Right atrium auricular region (tissue), 2 donors: Measurements from ENCODE around the gene TGFB1I1. TPM values are rescaled to one million over a fixed set of nuclear protein-coding genes. Genes with fewer than 3 reads are reported as not detected.

Experiments used
- DNase-seq: peaks from one replicate; pipeline ENCODE4 v3.0.0-alpha.2; 2019; ENCODE audit warnings: low spot score
- H3K27ac ChIP-seq, 2 donors: fragments of 200-600 bp; sonication (generic); 1 replicate in 1 of 2; 2 replicates in 1 of 2; pipeline ENCODE4 v1.5.1; 2016 to 2019
- H3K27me3 ChIP-seq, 2 donors: fragments of 200-600 bp; sonication (generic); one replicate each; pipeline versions ENCODE4 v1.5.1 to v1.6.0; 2017 to 2019
- H3K36me3 ChIP-seq: fragments of 200-600 bp; sonication (generic); one replicate; pipeline ENCODE4 v1.5.1; 2016
- H3K4me1 ChIP-seq, 2 donors: fragments of 200-600 bp; sonication (generic); one replicate each; pipeline versions ENCODE4 v1.5.1 to v1.6.0; 2017 to 2019
- H3K4me3 ChIP-seq, 2 donors: fragments of 200-600 bp; sonication (generic); 1 replicate in 1 of 2; 2 replicates in 1 of 2; pipeline ENCODE4 v1.5.1; 2017 to 2019; ENCODE audit warnings: mild to moderate bottlenecking in 1 of 2, moderate library complexity in 1 of 2
- H3K9me3 ChIP-seq, 2 donors: fragments of 200-600 bp; sonication (generic); one replicate each; pipeline ENCODE4 v1.5.1; 2019
- total RNA-seq, 2 donors: library from RNA; depleted of rRNA; stranded (reverse); fragments of >200 nt; gene quantifications; one replicate each; pipeline ENCODE4 v1.1.0, GENCODE V29; 2016
- TF ChIP-seq, protein P1 (sequence below), 2 donors: fragments of 200-600 bp; sonication (generic); IDR thresholded peaks; one replicate each; pipeline ENCODE4 v1.5.1; 2019; ENCODE audit warnings: antibody characterized with exemption in 2 of 2

Gene TGFB1I1
- total RNA-seq, 2 donors from 2014 or later = 23.4 to 84.7 TPM

DNA sequence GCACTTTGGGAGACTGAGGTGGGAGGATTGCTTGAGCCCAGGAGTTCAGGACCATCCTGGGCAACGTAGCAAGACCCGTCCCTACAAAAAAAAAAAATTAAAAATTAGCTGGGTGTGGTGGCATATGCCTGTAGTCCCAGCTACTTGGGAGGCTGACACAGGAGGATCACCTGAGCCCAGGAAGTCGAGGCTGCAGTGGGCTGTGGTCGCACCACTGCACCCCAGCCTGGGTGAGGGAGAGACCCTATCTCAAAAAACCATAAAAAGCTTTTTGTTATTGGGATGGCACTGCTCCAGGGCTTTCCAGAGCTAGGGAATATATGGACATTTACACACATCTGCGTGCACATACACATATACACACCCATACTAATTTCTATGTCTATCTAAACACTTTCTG, 20.8 kb upstream of the TGFB1I1 start:
- Histone ChIP-seq H3K9me3 (no peaks in the 10 kb centered on the region), H3K27me3 (no peaks in the 10 kb centered on the region), H3K27ac (peak overlapping the region in 1 of 2 donors; percentile 67), H3K4me1 (peaks cover 0 to 50% of the 10 kb centered on the region in 2 donors), H3K36me3 (no peaks in the 10 kb centered on the region), H3K4me3 (no peak overlapping the region)
- TF ChIP-seq, protein P1, sequence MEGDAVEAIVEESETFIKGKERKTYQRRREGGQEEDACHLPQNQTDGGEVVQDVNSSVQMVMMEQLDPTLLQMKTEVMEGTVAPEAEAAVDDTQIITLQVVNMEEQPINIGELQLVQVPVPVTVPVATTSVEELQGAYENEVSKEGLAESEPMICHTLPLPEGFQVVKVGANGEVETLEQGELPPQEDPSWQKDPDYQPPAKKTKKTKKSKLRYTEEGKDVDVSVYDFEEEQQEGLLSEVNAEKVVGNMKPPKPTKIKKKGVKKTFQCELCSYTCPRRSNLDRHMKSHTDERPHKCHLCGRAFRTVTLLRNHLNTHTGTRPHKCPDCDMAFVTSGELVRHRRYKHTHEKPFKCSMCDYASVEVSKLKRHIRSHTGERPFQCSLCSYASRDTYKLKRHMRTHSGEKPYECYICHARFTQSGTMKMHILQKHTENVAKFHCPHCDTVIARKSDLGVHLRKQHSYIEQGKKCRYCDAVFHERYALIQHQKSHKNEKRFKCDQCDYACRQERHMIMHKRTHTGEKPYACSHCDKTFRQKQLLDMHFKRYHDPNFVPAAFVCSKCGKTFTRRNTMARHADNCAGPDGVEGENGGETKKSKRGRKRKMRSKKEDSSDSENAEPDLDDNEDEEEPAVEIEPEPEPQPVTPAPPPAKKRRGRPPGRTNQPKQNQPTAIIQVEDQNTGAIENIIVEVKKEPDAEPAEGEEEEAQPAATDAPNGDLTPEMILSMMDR (IDR thresholded peaks at IDR 0.05) = no peak
- no peak for DNase-seq

DNA sequence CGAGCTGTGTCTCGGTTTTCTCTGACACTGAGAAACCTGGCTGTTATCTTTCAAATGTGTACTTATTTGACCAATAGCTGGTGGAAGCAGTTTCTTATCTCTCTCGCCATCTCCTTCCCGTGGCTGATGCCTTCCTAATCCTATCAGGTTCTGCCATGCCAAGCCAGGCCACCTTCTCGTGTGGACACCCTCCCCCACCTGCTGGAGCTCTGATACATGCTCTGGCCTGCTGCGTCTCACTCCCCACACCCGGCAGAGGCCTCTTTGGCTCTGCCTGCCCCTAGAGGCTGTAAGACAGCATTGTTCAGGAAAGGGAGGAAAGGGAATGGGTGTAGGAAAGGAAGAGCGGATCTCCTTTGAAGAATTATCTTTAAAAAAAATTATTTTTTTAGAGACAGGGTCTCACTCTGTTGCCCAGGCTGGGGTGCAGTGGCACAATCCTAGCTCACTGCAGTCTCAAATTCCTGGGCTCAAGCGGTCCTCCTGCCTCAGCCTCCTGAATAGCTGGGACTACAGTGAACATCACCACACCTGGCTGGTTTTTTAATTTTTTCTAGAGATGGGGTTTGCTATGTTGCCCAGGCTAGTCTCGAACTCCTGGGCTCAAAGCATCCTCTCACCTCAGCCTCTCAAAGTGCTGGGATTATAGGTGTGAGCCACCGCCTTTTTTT, 20.1 kb upstream of the TGFB1I1 start:
- Histone ChIP-seq H3K36me3 (no peaks in the 10 kb centered on the region), H3K27ac (peak overlapping the region; percentile 67 to 70), H3K9me3 (no peaks in the 10 kb centered on the region), H3K4me3 (no peak overlapping the region), H3K27me3 (no peaks in the 10 kb centered on the region), H3K4me1 (peaks cover 0 to 57% of the 10 kb centered on the region in 2 donors)
- TF ChIP-seq, protein P1 (IDR thresholded peaks at IDR 0.05) = peak in 1 of 2 donors; percentile 62
- no peak for DNase-seq

DNA sequence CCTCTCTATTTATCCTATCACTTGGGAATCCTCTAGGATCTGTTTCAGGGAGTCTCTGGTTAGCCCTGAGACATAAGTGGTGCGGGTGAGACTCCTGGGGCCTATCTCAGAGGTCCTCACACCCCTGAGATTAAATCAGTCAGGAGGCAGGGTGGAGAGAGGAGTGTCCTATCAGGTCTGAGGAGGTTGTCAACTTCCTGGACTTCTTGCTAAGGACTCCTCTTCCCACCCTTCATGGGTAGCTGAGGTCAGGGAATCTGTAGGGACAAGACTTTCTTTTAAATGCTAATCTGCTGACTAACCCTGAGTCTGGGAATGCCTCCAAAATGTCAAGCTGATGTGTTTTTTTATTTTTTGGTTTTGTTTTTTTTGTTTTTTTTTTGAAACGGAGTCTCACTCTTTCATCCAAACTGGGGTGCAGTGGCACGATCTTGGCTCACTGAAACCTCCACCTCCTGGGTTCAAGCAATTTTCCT, 19.3 kb upstream of the TGFB1I1 start:
- no peaks in the 10 kb centered on the region for H3K36me3 ChIP-seq
- TF ChIP-seq, protein P1 (IDR thresholded peaks at IDR 0.05) = no peak
- no peaks in the 10 kb centered on the region for H3K9me3 ChIP-seq
- H3K27me3 ChIP-seq = no peaks in the 10 kb centered on the region
- peak overlapping the region; percentile 67 to 70 for H3K27ac ChIP-seq
- H3K4me1 ChIP-seq = peaks cover 0 to 65% of the 10 kb centered on the region in 2 donors
- no peak overlapping the region for H3K4me3 ChIP-seq
- no peak for DNase-seq

DNA sequence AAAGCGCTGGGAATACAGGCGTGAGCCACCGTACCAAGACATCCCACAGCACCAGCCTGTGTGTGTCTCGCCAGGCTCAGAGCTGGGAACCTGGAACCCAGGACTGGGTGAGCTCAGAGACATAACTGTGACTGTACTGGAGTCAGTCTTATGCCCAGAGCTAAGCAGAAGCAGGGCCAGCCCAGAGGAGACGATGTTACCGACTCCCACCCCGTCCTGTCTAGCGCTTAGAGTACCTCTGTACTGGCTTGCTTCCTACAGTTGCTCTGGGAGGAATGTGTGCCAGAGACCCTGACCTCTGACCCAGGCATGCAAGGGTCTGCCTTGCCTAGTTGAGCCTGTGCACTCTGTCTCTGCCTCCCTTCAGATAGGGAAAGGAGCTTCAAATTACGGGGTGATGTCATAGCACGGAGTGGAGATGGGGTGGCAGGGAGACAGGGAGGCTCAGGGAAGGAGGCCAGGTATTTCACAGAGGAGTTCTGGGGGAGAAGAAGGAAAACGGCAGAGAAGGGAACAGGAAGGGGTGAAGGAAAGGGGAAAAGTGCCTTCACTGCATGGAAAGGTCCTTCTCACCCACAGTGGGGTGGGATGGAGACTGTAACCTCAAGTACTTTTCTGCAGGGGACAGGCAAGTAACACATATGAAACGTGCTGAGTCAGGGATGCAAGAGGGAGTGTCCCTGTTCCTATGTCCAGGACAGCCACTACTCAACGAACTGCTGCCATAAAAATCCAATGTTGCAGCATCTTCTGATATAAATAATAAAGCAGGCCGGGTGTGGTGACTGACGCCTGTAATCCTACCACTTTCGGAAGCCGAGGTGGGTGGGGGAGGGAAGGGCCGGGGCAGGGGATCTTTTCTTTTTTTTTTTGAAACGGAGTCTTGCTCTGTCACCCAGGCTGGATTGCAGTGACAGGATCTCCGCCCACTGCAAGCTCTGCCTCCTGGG, 18.4 kb upstream of the TGFB1I1 start:
- Histone ChIP-seq H3K9me3 (no peaks in the 10 kb centered on the region), H3K36me3 (no peaks in the 10 kb centered on the region), H3K27ac (peak overlapping the region; percentile 67 to 70), H3K4me3 (peak overlapping the region in 1 of 2 donors; percentile 11), H3K27me3 (no peaks in the 10 kb centered on the region), H3K4me1 (peaks cover 0 to 72% of the 10 kb centered on the region in 2 donors)
- TF ChIP-seq, protein P1 (IDR thresholded peaks at IDR 0.05) = no peak
- peak; percentile 83 for DNase-seq

DNA sequence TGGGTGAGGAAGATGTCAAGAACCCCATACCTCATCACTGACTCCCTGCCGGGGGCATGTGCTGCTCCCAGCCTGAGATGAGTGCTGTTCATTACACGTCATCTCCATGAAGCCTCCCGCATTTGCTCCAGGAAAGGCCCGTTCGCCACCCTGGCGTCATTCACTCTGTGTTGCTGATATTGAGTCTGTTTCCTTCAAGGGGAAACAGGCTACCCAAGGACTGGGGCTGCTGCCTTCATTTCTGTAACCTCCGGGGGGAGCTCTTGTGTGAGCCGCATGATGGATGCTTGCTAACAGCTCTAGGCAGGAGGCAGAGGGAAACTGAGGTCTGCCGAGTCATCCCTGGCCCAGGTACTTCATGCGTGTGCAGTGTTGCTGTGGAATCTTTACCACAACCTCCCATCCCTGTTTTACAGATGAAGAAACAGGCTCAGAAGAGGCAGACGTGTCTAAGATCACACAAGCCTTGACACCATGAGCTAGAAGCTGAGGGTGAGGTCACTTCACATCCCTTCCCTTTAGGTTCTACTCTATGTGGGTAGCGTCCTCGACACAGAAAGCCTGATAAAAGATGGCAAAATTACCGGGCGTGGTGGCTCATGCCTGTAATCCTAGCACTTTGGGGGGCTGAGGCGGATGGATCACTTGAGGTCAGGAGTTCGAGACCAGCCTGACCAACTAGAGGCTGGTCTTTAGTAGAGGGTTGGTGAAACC, 16.2 kb upstream of the TGFB1I1 start:
- no peak overlapping the region for H3K4me3 ChIP-seq
- H3K9me3 ChIP-seq = no peaks in the 10 kb centered on the region
- no peaks in the 10 kb centered on the region for H3K27me3 ChIP-seq
- DNase-seq = no peak
- peaks cover 0 to 80% of the 10 kb centered on the region in 2 donors for H3K4me1 ChIP-seq
- peak overlapping the region in 1 of 2 donors; percentile 14 for H3K27ac ChIP-seq
- H3K36me3 ChIP-seq = no peaks in the 10 kb centered on the region
- TF ChIP-seq, protein P1 (IDR thresholded peaks at IDR 0.05) = peak in 1 of 2 donors; percentile 29
